ENCODE data around the gene DUSP22.

- TF ChIP-seq POLR2A (IDR thresholded peaks at IDR 0.05; ENCODE audit: low read length) (no peak), GATA1 (IDR thresholded peaks at IDR 0.05; ENCODE audit: low read depth, low read length) (no peak)
Measured at GRCh38 chr6:361411-362132, 69.3 kb downstream of the DUSP22 start.
